ENCODE data around the gene GRID2.
A peak's percentile ranks its signal among the peaks of the same experiment; 100 is the strongest.
"Not testable (repeated sequence)": the region's sequence is repeated elsewhere in the genome, so short reads cannot be mapped to it uniquely, and the experiment has no call there.

GRID2 gene

GRCh38 chr4:92277057-92277881 is 26.5 kb upstream of the GRID2 start:
- H2BK120ac ChIP-seq (ENCODE audit: low read depth, low read length); H3K27me3 ChIP-seq (ENCODE audit: control insufficient read depth in 3 of 3, insufficient read depth in 3 of 3, low read depth in 1 of 3, low read length in 3 of 3); H2BK12ac ChIP-seq (ENCODE audit: low read length); H3K36me3 ChIP-seq (replicated peaks in 1 of 2; ENCODE audit: control insufficient read depth in 2 of 2, insufficient read depth in 2 of 2, low read length in 2 of 2); H2AFZ ChIP-seq (ENCODE audit: low read length); H3K18ac ChIP-seq (ENCODE audit: low read length); H4K8ac ChIP-seq (ENCODE audit: low read depth, low read length); H4K91ac ChIP-seq (ENCODE audit: low read depth, low read length, poor library complexity); H2BK5ac ChIP-seq (ENCODE audit: low read length); H3K23ac ChIP-seq (ENCODE audit: low read depth, low read length, poor library complexity); H2BK15ac ChIP-seq (ENCODE audit: low read length); H3K79me1 ChIP-seq (ENCODE audit: low read depth, low read length); H3K4me1 ChIP-seq (ENCODE audit: control insufficient read depth in 2 of 2, insufficient read depth in 1 of 2, low read depth in 1 of 2, low read length in 2 of 2); H3K9me3 ChIP-seq (replicated peaks in 1 of 2; ENCODE audit: control insufficient read depth in 2 of 2, insufficient read depth in 1 of 2, low read depth in 1 of 2, low read length in 2 of 2); DNase-seq (ENCODE audit: low spot score); H2AK5ac ChIP-seq (ENCODE audit: low read depth, low read length); H3K27ac ChIP-seq (replicated peaks; ENCODE audit: low read length); H3K4ac ChIP-seq (ENCODE audit: low read length); H3K14ac ChIP-seq (ENCODE audit: low read length); H3K4me3 ChIP-seq (ENCODE audit: low read length in 2 of 2); H3K9ac ChIP-seq (ENCODE audit: low read depth, low read length, poor library complexity); H3K4me2 ChIP-seq (ENCODE audit: insufficient read depth, low read length, poor library complexity, severe bottlenecking): not testable (repeated sequence)
- WGBS, 2 donors (ENCODE audit: extremely low coverage in 2 of 2, insufficient read length in 2 of 2, insufficient replicate concordance in 1 of 2): no CpG with 5 or more reads among the region's 8 CpGs

GRCh38 chr4:92279296-92279695 is 24.5 kb upstream of the GRID2 start:
- Histone ChIP-seq H3K4me3 (ENCODE audit: low read length in 2 of 2) (no peak overlapping the region), H4K91ac (ENCODE audit: low read depth, low read length, poor library complexity) (no peak overlapping the region), H3K9me3 (replicated peaks in 1 of 2; ENCODE audit: control insufficient read depth in 2 of 2, insufficient read depth in 1 of 2, low read depth in 1 of 2, low read length in 2 of 2) (no peaks in the 10 kb centered on the region), H3K4ac (ENCODE audit: low read length) (no peak overlapping the region), H3K27ac (replicated peaks; ENCODE audit: low read length) (no peak overlapping the region), H3K14ac (ENCODE audit: low read length) (no peak overlapping the region), H3K4me2 (ENCODE audit: insufficient read depth, low read length, poor library complexity, severe bottlenecking) (no peak overlapping the region), H3K4me1 (ENCODE audit: control insufficient read depth in 2 of 2, insufficient read depth in 1 of 2, low read depth in 1 of 2, low read length in 2 of 2) (no peaks in the 10 kb centered on the region), H3K79me1 (ENCODE audit: low read depth, low read length) (no peaks in the 10 kb centered on the region), H3K36me3 (replicated peaks in 1 of 2; ENCODE audit: control insufficient read depth in 2 of 2, insufficient read depth in 2 of 2, low read length in 2 of 2) (no peaks in the 10 kb centered on the region), H3K18ac (ENCODE audit: low read length) (no peak overlapping the region), H2AK5ac (ENCODE audit: low read depth, low read length) (no peak overlapping the region), H3K9ac (ENCODE audit: low read depth, low read length, poor library complexity) (no peak overlapping the region), H2BK12ac (ENCODE audit: low read length) (no peak overlapping the region), H2BK120ac (ENCODE audit: low read depth, low read length) (no peak overlapping the region), H3K23ac (ENCODE audit: low read depth, low read length, poor library complexity) (no peak overlapping the region), H2BK15ac (ENCODE audit: low read length) (no peak overlapping the region), H2AFZ (ENCODE audit: low read length) (no peak overlapping the region), H4K8ac (ENCODE audit: low read depth, low read length) (no peak overlapping the region), H2BK5ac (ENCODE audit: low read length) (no peak overlapping the region), H3K27me3 (ENCODE audit: control insufficient read depth in 3 of 3, insufficient read depth in 3 of 3, low read depth in 1 of 3, low read length in 3 of 3) (peaks cover 0 to 5% (median 0%) of the 10 kb centered on the region in 3 experiments)
- WGBS, 2 donors (ENCODE audit: extremely low coverage in 2 of 2, insufficient read length in 2 of 2, insufficient replicate concordance in 1 of 2): no CpG with 5 or more reads among the region's 1 CpG
- no peak for DNase-seq (ENCODE audit: low spot score)

- Histone ChIP-seq H2BK120ac (ENCODE audit: low read depth, low read length) (no peak overlapping the region), H3K9ac (ENCODE audit: low read depth, low read length, poor library complexity) (no peak overlapping the region), H3K79me1 (ENCODE audit: low read depth, low read length) (no peaks in the 10 kb centered on the region), H2AK5ac (ENCODE audit: low read depth, low read length) (no peak overlapping the region), H2BK15ac (ENCODE audit: low read length) (no peak overlapping the region), H3K9me3 (replicated peaks in 1 of 2; ENCODE audit: control insufficient read depth in 2 of 2, insufficient read depth in 1 of 2, low read depth in 1 of 2, low read length in 2 of 2) (no peaks in the 10 kb centered on the region), H3K23ac (ENCODE audit: low read depth, low read length, poor library complexity) (no peak overlapping the region), H3K27me3 (ENCODE audit: control insufficient read depth in 3 of 3, insufficient read depth in 3 of 3, low read depth in 1 of 3, low read length in 3 of 3) (peaks cover 0 to 15% (median 2%) of the 10 kb centered on the region in 3 experiments), H4K8ac (ENCODE audit: low read depth, low read length) (no peak overlapping the region), H4K91ac (ENCODE audit: low read depth, low read length, poor library complexity) (no peak overlapping the region), H3K4ac (ENCODE audit: low read length) (no peak overlapping the region), H3K27ac (replicated peaks; ENCODE audit: low read length) (no peak overlapping the region), H3K36me3 (replicated peaks in 1 of 2; ENCODE audit: control insufficient read depth in 2 of 2, insufficient read depth in 2 of 2, low read length in 2 of 2) (no peaks in the 10 kb centered on the region), H3K4me3 (ENCODE audit: low read length in 2 of 2) (no peak overlapping the region), H3K4me2 (ENCODE audit: insufficient read depth, low read length, poor library complexity, severe bottlenecking) (no peak overlapping the region), H2BK5ac (ENCODE audit: low read length) (no peak overlapping the region), H2BK12ac (ENCODE audit: low read length) (no peak overlapping the region), H2AFZ (ENCODE audit: low read length) (no peak overlapping the region), H3K18ac (ENCODE audit: low read length) (no peak overlapping the region), H3K4me1 (ENCODE audit: control insufficient read depth in 2 of 2, insufficient read depth in 1 of 2, low read depth in 1 of 2, low read length in 2 of 2) (peaks cover 0 to 2% of the 10 kb centered on the region in 2 donors), H3K14ac (ENCODE audit: low read length) (no peak overlapping the region)
- no peak for DNase-seq (ENCODE audit: low spot score)
These were observed 4.6 kb upstream of the GRID2 start for GRCh38 chr4:92299152-92299551.

GRCh38 chr4:92304121-92304520 is 355 bp downstream of the GRID2 start:
- Histone ChIP-seq H4K8ac (ENCODE audit: low read depth, low read length) (no peak overlapping the region), H2BK120ac (ENCODE audit: low read depth, low read length) (no peak overlapping the region), H3K4me2 (ENCODE audit: insufficient read depth, low read length, poor library complexity, severe bottlenecking) (peak overlapping the region; percentile 83), H3K9ac (ENCODE audit: low read depth, low read length, poor library complexity) (no peak overlapping the region), H3K27me3 (ENCODE audit: control insufficient read depth in 3 of 3, insufficient read depth in 3 of 3, low read depth in 1 of 3, low read length in 3 of 3) (peaks cover 0 to 36% (median 8%) of the 10 kb centered on the region in 3 experiments), H2AK5ac (ENCODE audit: low read depth, low read length) (no peak overlapping the region), H3K23ac (ENCODE audit: low read depth, low read length, poor library complexity) (no peak overlapping the region), H2BK12ac (ENCODE audit: low read length) (no peak overlapping the region), H3K18ac (ENCODE audit: low read length) (no peak overlapping the region), H2BK15ac (ENCODE audit: low read length) (no peak overlapping the region), H3K79me1 (ENCODE audit: low read depth, low read length) (no peaks in the 10 kb centered on the region), H4K91ac (ENCODE audit: low read depth, low read length, poor library complexity) (no peak overlapping the region), H3K14ac (ENCODE audit: low read length) (no peak overlapping the region), H3K9me3 (replicated peaks in 1 of 2; ENCODE audit: control insufficient read depth in 2 of 2, insufficient read depth in 1 of 2, low read depth in 1 of 2, low read length in 2 of 2) (no peaks in the 10 kb centered on the region), H3K4ac (ENCODE audit: low read length) (no peak overlapping the region), H3K4me3 (ENCODE audit: low read length in 2 of 2) (peak overlapping the region; percentile 57 to 75), H2AFZ (ENCODE audit: low read length) (peak overlapping the region; percentile 97), H3K27ac (replicated peaks; ENCODE audit: low read length) (no peak overlapping the region), H3K36me3 (replicated peaks in 1 of 2; ENCODE audit: control insufficient read depth in 2 of 2, insufficient read depth in 2 of 2, low read length in 2 of 2) (no peaks in the 10 kb centered on the region), H3K4me1 (ENCODE audit: control insufficient read depth in 2 of 2, insufficient read depth in 1 of 2, low read depth in 1 of 2, low read length in 2 of 2) (peaks cover 2 to 6% of the 10 kb centered on the region in 2 donors), H2BK5ac (ENCODE audit: low read length) (no peak overlapping the region)
- peak; percentile 9 for DNase-seq (ENCODE audit: low spot score)
- no CpG with 5 or more reads among the region's 22 CpGs for WGBS, 2 donors (ENCODE audit: extremely low coverage in 2 of 2, insufficient read length in 2 of 2, insufficient replicate concordance in 1 of 2)

Data from neuronal stem cell (in vitro differentiated cells).